ENCODE measurements around the gene BPTF.
A peak's percentile ranks its signal among the peaks of the same experiment; 100 is the strongest.

The BPTF gene

GRCh38 chr17:67824735-67825626 lies at the start of gene BPTF (continued):
- TF ChIP-seq ZNF280C (tag by site-specific recombination; IDR thresholded peaks at IDR 0.05): no peak
- TF ChIP-seq ZNF26 (tag by site-specific recombination; IDR thresholded peaks at IDR 0.05): no peak
- TF ChIP-seq HOXA7 (CRISPR knock-in tag; IDR thresholded peaks at IDR 0.05; ENCODE audit: borderline replicate concordance): no peak
- no peak for TF ChIP-seq ZSCAN16 (tag by site-specific recombination; IDR thresholded peaks at IDR 0.05)
- TF ChIP-seq ZNF239 (tag by site-specific recombination; IDR thresholded peaks at IDR 0.05): no peak
- TF ChIP-seq ZNF560 (tag by site-specific recombination; IDR thresholded peaks at IDR 0.05; ENCODE audit: borderline replicate concordance): no peak
- no peak for TF ChIP-seq AEBP2 (tag by site-specific recombination; IDR thresholded peaks at IDR 0.05; ENCODE audit: borderline replicate concordance)
- no peak for TF ChIP-seq ZNF626 (tag by site-specific recombination; IDR thresholded peaks at IDR 0.05)
- peak; percentile 83 for TF ChIP-seq ZBTB26 (tag by site-specific recombination; optimal IDR thresholded peaks at IDR 0.05)
- TF ChIP-seq ZNF292 (tag by site-specific recombination; IDR thresholded peaks at IDR 0.05; ENCODE audit: borderline replicate concordance, low read depth): no peak
- TF ChIP-seq ZSCAN18 (tag by site-specific recombination; IDR thresholded peaks at IDR 0.05): no peak
- no peak for TF ChIP-seq ATF2 (tag by site-specific recombination; IDR thresholded peaks at IDR 0.05; ENCODE audit: low read depth)
- TF ChIP-seq ZNF404 (tag by site-specific recombination; IDR thresholded peaks at IDR 0.05): no peak
- no peak for TF ChIP-seq ZNF768 (tag by site-specific recombination; IDR thresholded peaks at IDR 0.05)
- TF ChIP-seq ZNF19 (tag by site-specific recombination; IDR thresholded peaks at IDR 0.05; ENCODE audit: low read depth): no peak
- 0 out of 2 replicates have a peak, but pooled peaks have one; percentile 18 for TF ChIP-seq ZFP37 (tag by site-specific recombination; IDR thresholded peaks at IDR 0.05)
- TF ChIP-seq ZNF48 (tag by site-specific recombination; IDR thresholded peaks at IDR 0.05): no peak
- TF ChIP-seq ELK4 (IDR thresholded peaks at IDR 0.05; ENCODE audit: borderline replicate concordance, low read depth, low read length): no peak
- TF ChIP-seq ZNF354C (tag by site-specific recombination; IDR thresholded peaks at IDR 0.05; ENCODE audit: borderline replicate concordance, low read depth): no peak
- TF ChIP-seq ZBTB17 (tag by site-specific recombination; IDR thresholded peaks at IDR 0.05): 0 out of 2 replicates have a peak, but pooled peaks have one; percentile 42
- TF ChIP-seq SP3 (tag by site-specific recombination; IDR thresholded peaks at IDR 0.05): peak; percentile 82
- no peak for TF ChIP-seq ZNF202 (tag by site-specific recombination; IDR thresholded peaks at IDR 0.05; ENCODE audit: borderline replicate concordance)
